Prostate gland (tissue), 2 donors: ENCODE measurements around the gene MFGE8.

Source experiments
- CTCF ChIP-seq, 4 experiments: fragments of 200-600 bp in 2 of 4; fragments of 450-650 bp in 2 of 4; sonication (generic) in 2 of 4; IDR thresholded peaks; 1 replicate in 3 of 4; 2 replicates in 1 of 4; pipeline ENCODE4 v1.5.1; 2016 to 2019; ENCODE audit warnings: antibody characterized with exemption in 4 of 4, mild to moderate bottlenecking in 2 of 4, moderate library complexity in 2 of 4
- POLR2A ChIP-seq: fragments of 450-650 bp; IDR thresholded peaks from one replicate; pipeline ENCODE4 v1.6.1; 2016; ENCODE audit warnings: antibody characterized with exemption, mild to moderate bottlenecking
- POLR2AphosphoS5 ChIP-seq: sonication (generic); formaldehyde crosslinking; IDR thresholded peaks from one replicate; pipeline ENCODE4 v1.6.1; 2017; ENCODE audit warnings: antibody characterized with exemption

DNA sequence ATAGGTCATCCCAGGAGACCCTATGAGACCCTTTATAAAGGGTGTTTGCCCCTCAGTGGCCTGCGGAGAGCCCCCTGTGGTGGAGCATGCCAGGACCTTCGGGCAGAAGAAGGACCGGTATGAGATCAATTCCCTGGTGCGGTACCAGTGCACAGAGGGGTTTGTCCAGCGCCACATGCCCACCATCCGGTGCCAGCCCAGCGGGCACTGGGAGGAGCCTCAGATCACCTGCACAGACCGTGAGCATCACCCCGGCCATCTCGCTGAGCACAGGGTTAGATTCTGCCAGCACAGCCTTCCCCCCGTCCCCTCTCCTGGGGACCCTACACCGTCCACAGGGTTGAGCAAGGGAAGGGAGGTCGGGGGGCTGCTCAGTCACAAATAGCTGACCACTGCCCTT, 39.4 kb downstream of the MFGE8 start:
- TF ChIP-seq CTCF (IDR thresholded peaks at IDR 0.05) (no peak), POLR2AphosphoS5 (no peak), POLR2A (no peak)
